ENCODE results near the gene MBOAT2.

The MBOAT2 gene

DNA sequence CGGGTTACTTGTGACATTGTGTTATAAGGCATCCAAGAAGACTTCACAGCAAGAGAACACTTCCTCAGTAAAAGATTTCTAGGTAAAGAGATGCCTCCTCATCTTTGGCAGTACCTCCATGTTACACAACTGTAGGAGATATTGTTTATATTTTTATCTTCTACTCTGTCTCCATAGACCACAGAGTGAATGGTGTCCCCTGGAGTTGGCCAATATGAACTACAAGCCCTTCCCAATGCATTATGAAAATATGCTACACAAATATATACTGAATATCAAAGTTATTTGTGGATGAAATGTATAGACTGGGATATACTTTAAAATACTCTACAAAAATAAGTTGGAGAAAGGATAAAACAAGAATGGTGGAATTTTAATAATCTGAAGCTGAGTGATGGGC lies 46.7 kb downstream of the MBOAT2 start:
- in situ Hi-C loops (cut with MboI; ENCODE audit: low sequenced_read_pairs, unreplicated experiment): no loop called here
- TF ChIP-seq, protein P1, sequence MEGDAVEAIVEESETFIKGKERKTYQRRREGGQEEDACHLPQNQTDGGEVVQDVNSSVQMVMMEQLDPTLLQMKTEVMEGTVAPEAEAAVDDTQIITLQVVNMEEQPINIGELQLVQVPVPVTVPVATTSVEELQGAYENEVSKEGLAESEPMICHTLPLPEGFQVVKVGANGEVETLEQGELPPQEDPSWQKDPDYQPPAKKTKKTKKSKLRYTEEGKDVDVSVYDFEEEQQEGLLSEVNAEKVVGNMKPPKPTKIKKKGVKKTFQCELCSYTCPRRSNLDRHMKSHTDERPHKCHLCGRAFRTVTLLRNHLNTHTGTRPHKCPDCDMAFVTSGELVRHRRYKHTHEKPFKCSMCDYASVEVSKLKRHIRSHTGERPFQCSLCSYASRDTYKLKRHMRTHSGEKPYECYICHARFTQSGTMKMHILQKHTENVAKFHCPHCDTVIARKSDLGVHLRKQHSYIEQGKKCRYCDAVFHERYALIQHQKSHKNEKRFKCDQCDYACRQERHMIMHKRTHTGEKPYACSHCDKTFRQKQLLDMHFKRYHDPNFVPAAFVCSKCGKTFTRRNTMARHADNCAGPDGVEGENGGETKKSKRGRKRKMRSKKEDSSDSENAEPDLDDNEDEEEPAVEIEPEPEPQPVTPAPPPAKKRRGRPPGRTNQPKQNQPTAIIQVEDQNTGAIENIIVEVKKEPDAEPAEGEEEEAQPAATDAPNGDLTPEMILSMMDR (IDR thresholded peaks at IDR 0.05; ENCODE audit: borderline replicate concordance, control extremely low read depth, extremely low read depth, insufficient read depth, missing control alignments): no peak

DNA sequence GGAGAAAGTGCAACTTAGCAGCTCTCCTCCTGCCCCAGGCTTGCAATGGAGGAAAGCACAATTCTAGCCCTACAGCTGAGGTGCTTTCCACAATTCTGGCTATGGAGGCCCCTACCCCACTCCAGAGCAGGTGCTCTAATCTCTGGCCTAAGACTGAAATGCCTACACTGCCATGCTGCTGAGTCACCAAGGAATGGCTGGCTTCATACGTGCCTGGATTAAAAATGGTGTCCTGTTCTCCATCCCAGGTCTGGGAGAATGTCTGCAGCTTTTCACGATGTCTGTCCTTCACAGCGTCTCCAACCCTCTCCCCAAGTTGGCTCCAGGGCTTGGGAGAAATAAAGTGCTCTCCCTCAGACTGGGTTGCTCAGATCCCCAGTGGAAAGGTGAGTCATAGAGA lies 48.5 kb downstream of the MBOAT2 start:
- TF ChIP-seq, protein P1 (IDR thresholded peaks at IDR 0.05; ENCODE audit: borderline replicate concordance, control extremely low read depth, extremely low read depth, insufficient read depth, missing control alignments): no peak
- in situ Hi-C loops (cut with MboI; ENCODE audit: low sequenced_read_pairs, unreplicated experiment): no loop called here
- DNase-seq (ENCODE audit: low spot score): no peak

More for the DNA sequence above, 46.7 kb downstream of the MBOAT2 start:
- DNase-seq (ENCODE audit: low spot score): no peak

DNA sequence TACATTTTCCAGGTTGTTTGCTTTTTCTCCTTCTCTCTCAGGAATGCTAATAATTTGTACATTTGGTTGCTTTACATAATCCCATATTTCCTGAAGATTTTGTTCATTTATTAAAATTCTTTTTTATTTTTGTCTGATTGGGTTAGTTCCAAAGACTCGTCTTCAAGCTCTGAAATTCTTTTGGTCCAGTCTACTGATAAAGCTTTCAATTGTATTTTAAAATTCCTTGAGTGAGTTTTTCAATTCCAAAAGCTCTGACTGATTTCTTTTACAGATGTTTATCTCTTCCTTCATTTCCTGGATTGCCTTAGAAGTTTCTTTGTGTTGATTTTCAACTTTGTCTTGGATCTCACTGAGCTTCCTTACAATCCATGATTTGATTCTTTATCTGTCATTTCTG lies 50.0 kb downstream of the MBOAT2 start:
- DNase-seq (ENCODE audit: low spot score): no peak
- in situ Hi-C loops (cut with MboI; ENCODE audit: low sequenced_read_pairs, unreplicated experiment): no loop called here
- TF ChIP-seq, protein P1 (IDR thresholded peaks at IDR 0.05; ENCODE audit: borderline replicate concordance, control extremely low read depth, extremely low read depth, insufficient read depth, missing control alignments): no peak

GRCh38 chr2:8939486-8940114 lies 63.9 kb downstream of the MBOAT2 start:
- in situ Hi-C loops (cut with MboI; ENCODE audit: low sequenced_read_pairs, unreplicated experiment): no loop called here
- TF ChIP-seq, protein P1 (IDR thresholded peaks at IDR 0.05; ENCODE audit: borderline replicate concordance, control extremely low read depth, extremely low read depth, insufficient read depth, missing control alignments): no peak

DNA sequence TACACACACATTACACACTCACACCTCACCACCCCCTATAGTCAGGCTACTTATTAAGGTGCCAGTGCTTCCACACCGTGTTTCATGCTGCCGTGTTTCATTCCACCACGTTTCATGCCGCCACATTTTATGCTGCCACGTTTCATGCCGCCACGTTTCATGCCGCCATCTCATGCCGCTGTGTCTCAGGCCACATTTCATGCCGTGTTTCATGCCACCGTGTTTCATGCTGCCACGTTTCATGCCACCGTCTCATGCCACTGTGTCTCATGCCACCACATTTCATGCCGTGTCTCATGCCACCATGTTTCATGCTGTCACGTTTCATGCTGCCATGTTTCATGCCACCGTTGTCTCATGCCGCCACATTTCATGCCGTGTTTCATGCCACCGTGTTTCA lies 65.1 kb downstream of the MBOAT2 start:
- DNase-seq (ENCODE audit: low spot score): no peak
- TF ChIP-seq, protein P1 (IDR thresholded peaks at IDR 0.05; ENCODE audit: borderline replicate concordance, control extremely low read depth, extremely low read depth, insufficient read depth, missing control alignments): no peak
- in situ Hi-C loops (cut with MboI; ENCODE audit: low sequenced_read_pairs, unreplicated experiment): no loop called here

More at GRCh38 chr2:8939486-8940114, 63.9 kb downstream of the MBOAT2 start:
- DNase-seq (ENCODE audit: low spot score): no peak

- in situ Hi-C loops (cut with MboI; ENCODE audit: low sequenced_read_pairs, unreplicated experiment): no loop called here
- TF ChIP-seq, protein P1 (IDR thresholded peaks at IDR 0.05; ENCODE audit: borderline replicate concordance, control extremely low read depth, extremely low read depth, insufficient read depth, missing control alignments): no peak
- no peak for DNase-seq (ENCODE audit: low spot score)
These were observed 67.5 kb downstream of the MBOAT2 start for GRCh38 chr2:8935982-8936381.

Measured in GM13976 (cell line).